GM21723 (cell line): ENCODE results near the gene GALNT18.

Source experiments
- ATAC-seq: cut with Tn5 transposase; IDR thresholded peaks from one replicate; pipeline ENCODE4 v1.9.1; 2021; ENCODE audit warnings: mild to moderate bottlenecking, moderate library complexity; ENCODE audit not compliant: unreplicated experiment

Gene GALNT18

DNA sequence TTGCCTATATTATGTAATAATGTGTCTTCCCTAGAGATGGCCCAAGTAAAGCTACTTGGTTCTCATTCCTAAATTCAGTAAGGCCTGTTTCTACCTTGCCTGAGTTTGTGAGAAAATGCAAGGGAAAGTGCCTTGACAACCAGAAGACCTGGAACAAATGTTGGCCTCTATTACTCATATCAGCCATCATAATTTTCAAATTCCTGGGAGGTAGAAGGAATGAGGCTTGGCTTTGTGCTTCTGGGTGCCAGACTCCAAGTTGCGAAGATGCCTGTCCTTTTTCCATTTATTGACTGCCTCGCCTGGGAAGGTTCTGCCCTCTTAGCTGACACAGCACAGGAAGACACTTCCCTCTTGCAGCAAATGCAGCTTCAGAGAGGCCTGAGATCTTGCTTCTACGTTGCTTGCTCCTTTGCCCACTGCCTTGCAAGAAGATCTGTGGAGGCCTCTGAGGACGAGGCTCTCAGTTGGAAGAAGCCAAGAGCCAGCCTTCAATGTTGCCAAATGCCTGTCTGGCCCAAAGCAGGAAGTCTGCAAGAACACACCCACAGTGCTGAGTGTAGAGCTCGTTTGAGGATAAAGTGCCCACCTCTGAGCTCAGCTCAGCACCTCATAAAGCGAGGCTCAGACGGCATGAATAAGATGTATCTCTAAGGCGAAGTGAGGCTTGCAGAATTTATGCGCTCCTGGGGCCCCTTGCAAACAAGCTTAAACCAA, 120.1 kb downstream of the GALNT18 start:
- no peak for ATAC-seq

DNA sequence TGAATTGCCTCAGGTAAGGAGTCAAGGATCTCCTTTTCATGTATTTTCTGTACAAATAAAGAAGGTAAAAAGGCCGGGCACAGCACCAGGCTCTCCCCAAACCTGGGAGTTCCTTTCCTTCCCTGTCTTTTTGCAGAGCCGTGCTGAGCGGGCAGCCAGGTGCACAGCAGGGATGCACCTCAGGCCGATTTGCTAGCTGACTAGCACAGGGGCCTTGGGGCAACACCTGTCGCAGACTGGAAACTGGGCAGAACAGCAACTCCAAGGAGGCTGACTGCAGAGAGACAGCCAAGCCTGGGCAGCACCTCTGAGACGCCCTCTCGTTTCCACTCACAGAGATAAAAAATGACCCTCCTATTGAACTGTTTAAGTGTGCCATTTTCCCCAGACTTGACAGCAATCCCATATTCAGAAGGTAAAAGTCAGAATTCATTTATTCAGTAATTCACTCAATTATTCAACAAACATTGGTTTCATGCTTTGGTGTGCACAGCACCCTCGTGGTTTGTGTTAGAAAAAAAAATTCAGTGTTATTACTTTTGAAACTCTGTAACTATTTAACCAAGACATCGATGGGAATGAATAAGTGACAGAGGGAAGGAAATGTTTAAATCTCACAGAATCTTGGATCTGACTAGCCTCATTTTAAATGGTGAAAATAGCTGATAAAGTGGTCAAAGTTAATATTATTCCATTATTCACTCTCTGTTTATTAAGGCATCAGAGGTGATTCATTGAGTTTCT, 120.9 kb downstream of the GALNT18 start:
- no peak for ATAC-seq

GRCh38 chr11:11499300-11499699, 122.5 kb downstream of the GALNT18 start:
- ATAC-seq: no peak

- ATAC-seq: no peak
Measured at GRCh38 chr11:11498195-11498594, 123.6 kb downstream of the GALNT18 start.

- ATAC-seq: no peak
Measured at GRCh38 chr11:11496879-11497278, 124.9 kb downstream of the GALNT18 start.

DNA sequence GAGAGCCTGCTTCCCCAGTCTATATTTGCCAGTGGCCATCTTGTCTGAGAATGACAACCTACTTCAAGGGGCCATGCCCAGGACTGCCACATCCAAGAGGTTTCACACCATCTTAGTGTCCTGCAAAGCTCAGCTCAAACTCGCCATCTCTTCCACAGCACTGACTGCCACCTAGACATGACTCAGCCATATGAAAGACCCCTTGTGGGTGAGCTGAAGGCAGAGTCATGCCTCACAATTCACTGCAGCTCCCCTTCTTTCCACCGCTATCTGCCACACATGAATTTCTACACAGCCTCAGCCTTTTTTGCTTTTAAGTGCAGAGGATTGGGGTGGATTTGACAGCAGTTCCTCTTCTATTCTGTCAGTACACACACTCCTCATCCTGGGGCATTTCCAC, 127.5 kb downstream of the GALNT18 start:
- no peak for ATAC-seq

- ATAC-seq: no peak
Measured at GRCh38 chr11:11493698-11494097, 128.1 kb downstream of the GALNT18 start.

- no peak for ATAC-seq
Measured at GRCh38 chr11:11491589-11491988, 130.2 kb downstream of the GALNT18 start.

DNA sequence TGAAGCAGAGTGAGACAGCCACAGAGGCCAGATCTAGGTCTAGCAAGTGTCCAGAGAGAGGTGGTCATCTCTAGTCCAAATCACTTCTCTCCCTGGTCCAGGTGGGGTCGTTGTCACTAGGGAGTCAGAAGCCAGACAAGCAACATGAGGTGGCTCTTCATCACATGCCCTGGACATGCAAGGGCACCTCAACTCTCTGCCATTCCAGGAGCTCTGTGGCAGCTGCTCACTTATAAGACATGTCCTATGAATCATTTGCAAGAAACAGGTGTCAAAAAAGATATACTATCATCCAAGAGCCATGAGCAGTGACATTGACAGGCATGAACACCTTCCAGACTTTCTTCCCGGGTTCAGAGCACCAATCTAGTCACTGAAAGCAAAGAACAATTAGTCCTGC, 130.8 kb downstream of the GALNT18 start:
- no peak for ATAC-seq

GRCh38 chr11:11486423-11486822, 135.4 kb downstream of the GALNT18 start:
- ATAC-seq: no peak

- ATAC-seq: no peak
Measured at GRCh38 chr11:11486002-11486401, 135.8 kb downstream of the GALNT18 start.

DNA sequence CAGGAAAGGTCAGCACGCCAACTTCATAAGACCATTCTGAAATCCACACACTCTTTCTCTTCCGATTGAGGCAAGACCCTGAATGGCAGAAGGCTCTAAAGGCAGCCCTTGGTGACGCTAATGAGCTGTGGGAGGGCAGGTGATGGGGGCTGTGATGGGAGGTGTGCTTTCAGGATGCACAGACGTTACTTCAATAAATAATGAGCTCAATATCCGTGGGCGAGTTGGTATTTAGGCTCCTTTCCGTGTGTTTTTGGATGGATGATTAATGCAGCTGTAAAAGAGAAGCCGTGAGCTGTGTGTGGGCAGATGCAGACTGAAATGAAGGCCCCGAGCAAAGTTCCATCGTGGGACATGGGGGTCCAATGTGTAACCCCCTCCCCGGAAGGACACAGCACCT, 138.2 kb downstream of the GALNT18 start:
- ATAC-seq: no peak

- ATAC-seq: no peak
Measured at GRCh38 chr11:11482730-11483129, 139.1 kb downstream of the GALNT18 start.

GRCh38 chr11:11481371-11481770, 140.4 kb downstream of the GALNT18 start:
- no peak for ATAC-seq

DNA sequence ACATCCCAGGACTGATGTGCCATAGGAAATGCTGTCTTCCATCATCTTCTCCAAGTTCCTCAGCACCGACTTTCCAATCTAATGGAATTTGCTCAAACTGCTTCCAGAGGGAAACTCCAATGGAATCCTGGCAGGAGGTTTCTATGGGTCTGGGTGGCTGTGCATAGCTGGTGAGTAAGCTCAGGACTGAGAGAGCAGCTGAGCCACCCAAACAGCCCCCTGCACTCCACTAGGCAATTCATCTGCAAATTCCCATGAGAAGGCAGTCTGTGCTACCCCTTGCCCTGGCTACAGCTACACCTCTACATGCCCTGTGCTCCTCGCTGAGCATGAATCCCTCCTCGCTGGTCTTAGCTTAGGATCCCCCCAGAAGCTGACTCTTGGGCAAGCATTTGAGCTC, 140.8 kb downstream of the GALNT18 start:
- no peak for ATAC-seq

DNA sequence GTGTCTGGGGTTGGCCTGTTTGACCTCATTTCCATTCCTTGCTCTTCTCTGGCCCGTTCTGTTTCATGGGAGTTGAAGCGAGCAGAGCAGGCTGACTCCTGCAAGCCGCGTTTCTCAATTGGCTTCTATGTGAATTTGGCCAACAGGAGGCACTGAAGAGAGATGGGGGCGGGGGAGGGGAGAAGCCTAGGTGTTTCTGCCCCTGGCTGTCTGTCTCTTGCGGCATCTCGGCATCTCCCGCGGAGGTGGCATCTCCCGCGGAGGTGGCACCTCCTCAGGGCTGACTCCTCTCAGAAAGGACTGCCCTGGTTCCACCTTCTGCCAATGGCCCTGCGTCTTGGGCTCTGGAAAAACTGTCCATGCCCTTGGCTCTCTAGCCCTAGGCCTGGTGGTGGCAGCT, 143.1 kb downstream of the GALNT18 start:
- no peak for ATAC-seq

GRCh38 chr11:11477695-11478420, 143.9 kb downstream of the GALNT18 start:
- no peak for ATAC-seq

DNA sequence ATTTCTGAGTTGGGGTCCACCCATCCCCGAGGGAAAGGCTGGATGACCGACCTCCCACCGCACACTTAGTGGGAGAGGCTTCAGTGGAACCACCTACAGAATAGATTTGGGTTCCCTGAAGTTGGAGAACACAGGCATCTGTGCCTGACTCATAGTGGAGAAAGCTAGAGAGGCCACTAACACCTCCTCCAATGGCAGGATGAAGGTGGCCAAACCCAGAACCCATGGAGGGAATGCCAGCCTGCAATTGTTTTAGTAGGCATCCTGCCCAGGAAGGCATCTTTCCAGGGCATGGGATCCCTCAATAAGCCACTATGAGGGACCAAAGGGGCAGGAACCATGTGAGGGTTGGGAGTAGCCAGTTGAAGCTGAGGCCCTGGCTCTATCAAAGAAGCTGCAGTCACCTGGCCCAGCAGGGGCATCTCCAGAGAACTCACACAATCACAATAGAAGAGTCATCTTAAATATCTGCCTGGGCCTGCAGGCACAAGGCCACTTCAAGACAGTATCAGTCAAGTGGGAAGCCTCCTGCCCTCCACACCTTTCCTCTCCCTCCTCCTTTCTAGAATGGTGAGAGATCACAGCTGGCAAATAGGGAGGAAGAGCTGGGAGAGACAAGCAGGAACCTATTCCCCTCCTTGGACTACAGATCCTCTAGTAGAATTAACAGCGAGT, 144.7 kb downstream of the GALNT18 start:
- ATAC-seq: no peak

DNA sequence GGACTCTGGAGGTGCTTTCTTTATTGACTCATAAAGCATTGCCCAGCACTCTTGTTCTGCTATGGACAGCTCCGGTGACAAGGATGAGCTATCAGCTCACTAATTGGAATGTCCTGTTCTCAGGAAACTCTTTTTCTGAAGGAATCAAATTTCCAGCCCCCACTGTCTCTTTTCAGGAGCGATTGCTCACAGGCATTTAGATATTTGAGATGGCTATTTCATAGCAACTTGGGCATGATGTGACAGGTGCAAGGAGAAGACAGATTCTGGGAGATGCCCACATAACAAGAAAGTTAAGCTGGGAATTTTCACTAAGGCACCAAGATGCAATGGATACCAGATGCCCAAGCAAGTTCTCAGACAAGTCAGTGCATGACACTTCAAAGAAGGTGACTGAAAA, 145.3 kb downstream of the GALNT18 start:
- no peak for ATAC-seq

DNA sequence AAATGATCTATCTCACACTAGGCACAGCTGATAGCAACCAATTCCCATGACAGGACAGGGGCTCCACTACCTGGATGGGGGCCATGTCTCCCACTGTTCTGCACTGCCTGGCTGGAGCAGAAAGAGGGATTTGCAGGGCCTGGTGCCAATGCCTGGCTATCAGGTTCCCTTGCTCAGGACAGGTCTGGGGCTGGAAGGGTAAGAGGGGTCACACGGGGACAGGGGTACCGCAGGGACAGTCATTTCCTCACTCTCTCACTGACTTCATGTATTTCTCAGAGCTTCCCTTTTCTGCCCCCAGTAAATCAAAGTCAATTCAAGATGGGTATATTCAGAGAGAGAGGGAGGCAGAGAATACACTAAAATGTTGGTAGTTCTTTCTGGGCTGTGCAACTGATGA, 149.7 kb downstream of the GALNT18 start:
- ATAC-seq: no peak

DNA sequence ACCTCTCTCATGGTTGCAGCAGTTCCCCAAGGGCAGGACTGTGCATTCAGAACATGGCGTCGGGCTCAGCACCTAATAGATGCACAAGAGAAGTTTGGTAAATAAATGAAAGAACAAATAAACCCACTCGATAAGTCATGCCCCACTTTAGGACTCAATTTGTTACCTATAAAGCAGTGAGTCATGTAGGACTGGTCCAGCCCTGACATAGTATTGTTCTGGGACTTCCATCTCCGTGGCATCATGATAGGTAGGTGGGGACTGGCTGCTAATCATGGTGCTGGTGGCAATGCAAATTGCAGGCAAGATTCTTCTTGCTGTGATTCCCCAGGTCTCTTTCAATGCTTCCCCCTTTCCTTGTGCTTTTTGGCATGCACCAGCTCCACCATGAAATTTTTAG, 150.6 kb downstream of the GALNT18 start:
- no peak for ATAC-seq
